SK-N-MC (cell line): ENCODE data around the gene MCCC2.

Experiments used
- EZH2 ChIP-seq: fragments of 200-600 bp; sonication (generic); IDR thresholded peaks from one replicate; pipeline ENCODE4 v1.6.1; 2017; ENCODE audit warnings: antibody characterized with exemption
- POLR2AphosphoS5 ChIP-seq: IDR thresholded peaks from 2 replicates; pipeline ENCODE4 v1.6.1; 2012; ENCODE audit warnings: mild to moderate bottlenecking, low read depth, low read length, borderline replicate concordance

DNA sequence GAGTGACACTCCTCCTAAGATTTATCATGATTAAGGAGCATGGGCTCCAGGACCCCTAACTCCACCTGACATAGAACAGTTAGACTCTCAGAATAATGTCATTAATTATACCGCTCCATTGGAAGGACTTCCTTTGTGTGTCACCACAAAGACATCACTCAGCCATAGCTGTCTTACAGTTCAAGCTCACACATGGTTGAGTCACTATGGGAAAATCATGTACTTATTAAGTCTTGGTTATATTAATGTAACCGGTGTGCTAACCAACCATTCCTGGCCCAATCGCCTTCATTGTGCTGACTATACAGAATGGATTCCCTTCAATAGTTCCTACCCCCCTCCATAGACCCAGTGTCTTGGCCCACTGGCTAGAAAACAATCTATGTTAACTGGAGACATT, 10.9 kb upstream of the MCCC2 start:
- TF ChIP-seq POLR2AphosphoS5 (no peak), EZH2 (no peak)
